Measurements from ENCODE around the gene ABCC3.

Gene ABCC3

DNA sequence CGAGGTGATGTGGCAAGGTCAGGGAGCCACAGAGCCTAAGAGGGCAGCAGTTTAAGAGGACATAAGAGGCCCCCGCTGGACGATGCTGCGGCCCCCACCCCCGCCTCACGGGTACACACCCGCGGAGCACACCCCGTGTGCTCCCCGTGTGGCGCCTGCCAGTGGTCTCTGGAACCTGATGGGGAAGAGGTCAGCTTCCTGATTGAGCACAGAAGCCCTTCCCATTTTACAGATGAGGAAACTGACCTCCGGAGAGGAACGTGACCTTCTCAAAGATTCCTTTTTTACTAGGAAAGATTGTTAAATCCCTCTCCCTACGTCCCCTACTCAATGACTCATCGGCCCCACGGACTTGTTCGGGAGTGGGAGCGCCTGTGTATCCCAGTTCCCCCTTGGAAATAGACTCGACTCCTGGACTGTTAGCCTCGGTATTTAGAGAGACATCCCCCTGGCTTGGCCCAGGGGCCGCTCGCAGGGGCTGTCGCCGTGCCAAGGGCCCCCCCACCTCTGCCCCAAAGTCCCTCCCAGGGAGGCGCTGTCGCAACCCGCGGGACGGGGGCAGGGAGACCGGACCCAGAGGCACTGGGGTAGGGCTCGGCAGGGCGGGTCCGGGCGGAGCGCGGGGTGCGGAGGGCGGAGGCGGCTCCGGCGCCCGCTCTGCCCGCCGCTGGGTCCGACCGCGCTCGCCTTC lies at the start of gene ABCC3:
ABCC3 (plus strand) TSS at position 658 of the 691 bp plus-strand sequence. CDS start 56 bp downstream, outside the sequence.
- DNase-seq (ENCODE audit: low spot score): peak; percentile 91

- DNase-seq (ENCODE audit: low spot score): no peak
Measured at GRCh38 chr17:50585346-50585745, 49.3 kb upstream of the ABCC3 start.

DNA sequence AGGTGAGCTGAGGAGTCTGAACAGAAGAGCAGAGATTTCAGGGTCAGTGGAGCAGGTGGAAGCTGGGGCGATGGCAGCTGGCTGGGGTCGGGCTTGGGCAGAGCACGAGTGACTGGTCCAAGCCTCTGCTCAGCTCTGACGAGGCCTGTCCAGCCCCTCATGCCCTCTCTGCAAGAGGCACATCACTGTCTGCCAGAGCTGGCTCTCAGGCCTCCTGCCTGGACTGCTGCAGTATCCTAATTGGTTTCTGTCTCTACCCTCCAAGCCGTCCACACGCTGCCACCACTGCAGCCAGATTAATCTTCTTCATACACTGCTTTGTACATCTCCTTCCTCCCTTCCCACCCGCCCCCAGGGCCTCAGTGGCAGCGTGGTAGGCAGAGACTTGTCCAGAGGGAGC lies 48.8 kb upstream of the ABCC3 start:
- DNase-seq (ENCODE audit: low spot score): no peak

- no peak for DNase-seq (ENCODE audit: low spot score)
Measured at GRCh38 chr17:50586421-50587247, 48.0 kb upstream of the ABCC3 start.

DNA sequence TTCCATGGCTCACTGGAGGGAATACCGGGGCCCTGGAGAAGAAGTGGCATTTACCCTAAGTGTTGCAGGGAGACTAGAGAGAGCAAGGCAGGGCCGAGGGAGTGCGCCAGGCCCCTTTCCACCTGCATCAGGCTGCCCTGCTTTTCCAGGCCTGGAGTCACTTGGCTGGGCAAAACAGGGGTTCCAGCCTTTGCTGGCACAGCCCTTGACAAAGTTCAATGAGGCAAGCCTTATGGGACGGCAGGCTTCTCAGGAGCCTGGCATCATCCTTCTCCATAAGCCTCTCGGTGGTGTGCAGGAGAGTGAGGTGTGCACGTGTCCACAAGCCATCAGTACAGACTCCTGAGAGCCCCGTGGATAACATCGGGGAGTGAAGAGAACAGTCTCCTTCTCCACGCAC lies 47.1 kb upstream of the ABCC3 start:
- DNase-seq (ENCODE audit: low spot score): no peak

GRCh38 chr17:50588391-50589049 lies 46.2 kb upstream of the ABCC3 start:
- DNase-seq (ENCODE audit: low spot score): no peak

GRCh38 chr17:50589095-50589705 lies 45.5 kb upstream of the ABCC3 start:
- DNase-seq (ENCODE audit: low spot score): no peak

DNA sequence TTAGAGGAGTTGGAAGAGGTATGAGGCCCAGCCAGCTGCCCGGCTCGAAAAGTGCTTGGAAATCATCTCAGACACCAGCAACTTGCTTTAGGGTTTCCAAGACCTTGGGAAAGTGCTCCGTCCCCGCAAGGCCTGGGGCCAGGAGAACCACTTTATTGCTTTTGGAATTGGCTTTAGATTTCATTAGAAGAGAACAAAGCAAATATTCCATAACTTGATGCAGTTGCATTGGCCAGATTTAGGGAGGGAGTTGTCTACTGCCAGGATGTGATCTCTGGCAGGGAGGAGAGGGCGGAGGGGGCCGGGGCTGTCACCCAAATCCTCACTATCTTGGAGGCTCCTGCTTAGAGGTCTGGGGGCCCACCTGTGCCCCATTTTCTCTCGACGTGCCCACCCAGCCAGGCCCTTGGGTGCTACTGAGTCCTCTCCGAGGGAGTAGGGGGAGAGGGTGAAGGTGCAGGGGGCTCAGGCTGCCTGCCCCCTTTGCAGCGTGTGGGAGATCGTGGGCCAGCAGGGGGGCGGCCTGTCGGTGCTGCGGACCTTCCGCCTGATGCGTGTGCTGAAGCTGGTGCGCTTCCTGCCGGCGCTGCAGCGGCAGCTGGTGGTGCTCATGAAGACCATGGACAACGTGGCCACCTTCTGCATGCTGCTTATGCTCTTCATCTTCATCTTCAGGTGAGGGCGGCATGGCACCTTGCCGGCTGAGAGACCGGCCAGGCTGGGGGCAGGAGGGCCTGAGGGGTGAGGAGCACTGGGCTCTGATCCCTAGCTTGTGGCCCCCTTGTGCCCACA lies 43.5 kb upstream of the ABCC3 start:
- DNase-seq (ENCODE audit: low spot score): no peak

- DNase-seq (ENCODE audit: low spot score): no peak
Measured at GRCh38 chr17:50593321-50593720, 41.4 kb upstream of the ABCC3 start.

GRCh38 chr17:50594128-50594823 lies 40.4 kb upstream of the ABCC3 start:
- DNase-seq (ENCODE audit: low spot score): no peak

GRCh38 chr17:50594892-50595291 lies 39.8 kb upstream of the ABCC3 start:
- no peak for DNase-seq (ENCODE audit: low spot score)

DNA sequence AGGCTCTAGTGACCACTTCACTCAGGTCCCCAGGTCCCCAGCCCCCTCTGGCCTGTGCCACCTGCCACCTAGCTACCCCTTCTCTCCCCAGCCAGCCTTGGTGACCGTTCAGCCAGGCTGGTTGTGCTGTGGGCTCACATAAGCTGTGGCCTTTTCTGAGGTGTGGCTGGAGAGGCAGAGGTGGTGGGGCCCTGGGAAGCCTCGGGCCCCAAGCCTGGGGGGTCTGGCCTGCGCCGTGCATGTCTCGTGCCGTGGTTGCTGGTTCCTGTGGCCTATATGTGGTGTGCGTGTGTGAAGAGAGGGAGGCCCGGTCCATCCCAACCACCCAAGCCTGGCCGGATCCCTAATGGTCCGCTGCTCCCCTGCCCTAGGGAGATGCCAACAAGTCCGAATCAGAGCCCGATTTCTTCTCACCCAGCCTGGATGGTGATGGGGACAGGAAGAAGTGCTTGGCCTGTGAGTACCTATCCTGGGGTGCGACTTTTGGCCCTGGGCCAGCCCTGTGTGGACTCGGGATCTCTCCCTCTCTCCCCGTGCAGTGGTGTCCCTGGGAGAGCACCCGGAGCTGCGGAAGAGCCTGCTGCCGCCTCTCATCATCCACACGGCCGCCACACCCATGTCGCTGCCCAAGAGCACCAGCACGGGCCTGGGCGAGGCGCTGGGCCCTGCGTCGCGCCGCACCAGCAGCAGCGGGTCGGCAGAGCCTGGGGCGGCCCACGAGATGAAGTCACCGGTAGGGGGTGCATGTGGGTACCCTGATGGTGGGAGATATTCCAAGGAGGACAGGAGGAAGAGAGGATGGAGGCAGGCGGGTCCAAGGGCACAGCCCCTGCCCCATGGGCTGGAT lies 38.3 kb upstream of the ABCC3 start:
- no peak for DNase-seq (ENCODE audit: low spot score)

- DNase-seq (ENCODE audit: low spot score): no peak
Measured at GRCh38 chr17:50598487-50598886, 36.2 kb upstream of the ABCC3 start.

- no peak for DNase-seq (ENCODE audit: low spot score)
Measured at GRCh38 chr17:50599606-50600005, 35.1 kb upstream of the ABCC3 start.

DNA sequence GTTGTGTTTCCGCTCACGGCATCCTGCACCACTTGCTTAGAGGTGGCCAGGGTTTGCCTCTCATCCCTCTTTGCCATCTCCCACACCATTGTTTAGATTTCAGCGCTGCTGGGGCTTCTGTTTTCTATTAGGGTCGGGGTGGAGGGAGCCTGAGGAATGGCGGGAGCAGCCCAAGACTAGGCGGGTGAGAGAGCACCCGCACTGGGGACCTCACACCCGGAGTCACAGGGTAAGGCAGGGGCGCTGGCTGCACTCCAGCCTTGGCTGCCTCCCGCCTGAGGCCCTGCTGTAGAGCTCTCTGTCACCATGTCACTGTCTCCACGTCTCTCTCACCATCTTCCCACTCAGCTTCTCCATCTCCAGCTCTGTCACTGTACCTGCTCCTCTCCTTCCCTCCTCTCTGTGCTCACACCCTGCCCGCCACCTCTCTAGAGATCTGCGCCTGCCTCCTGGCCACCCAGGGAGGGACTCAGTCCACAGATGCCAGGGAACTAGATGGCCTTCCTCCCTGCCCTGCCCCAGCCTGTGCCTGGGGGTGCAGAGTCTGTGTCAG lies 32.8 kb upstream of the ABCC3 start:
- no peak for DNase-seq (ENCODE audit: low spot score)

DNA sequence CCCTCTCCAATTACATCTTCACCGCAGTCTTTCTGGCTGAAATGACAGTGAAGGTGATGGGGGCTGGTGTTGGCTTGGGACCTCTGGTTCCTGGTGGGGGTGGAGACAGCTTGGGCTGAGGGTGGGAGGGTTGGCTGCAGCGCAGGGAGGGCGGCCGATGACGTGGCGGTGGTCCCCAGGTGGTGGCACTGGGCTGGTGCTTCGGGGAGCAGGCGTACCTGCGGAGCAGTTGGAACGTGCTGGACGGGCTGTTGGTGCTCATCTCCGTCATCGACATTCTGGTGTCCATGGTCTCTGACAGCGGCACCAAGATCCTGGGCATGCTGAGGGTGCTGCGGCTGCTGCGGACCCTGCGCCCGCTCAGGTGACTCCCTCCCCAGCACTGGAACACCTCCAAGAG lies 31.8 kb upstream of the ABCC3 start:
- DNase-seq (ENCODE audit: low spot score): no peak

DNA sequence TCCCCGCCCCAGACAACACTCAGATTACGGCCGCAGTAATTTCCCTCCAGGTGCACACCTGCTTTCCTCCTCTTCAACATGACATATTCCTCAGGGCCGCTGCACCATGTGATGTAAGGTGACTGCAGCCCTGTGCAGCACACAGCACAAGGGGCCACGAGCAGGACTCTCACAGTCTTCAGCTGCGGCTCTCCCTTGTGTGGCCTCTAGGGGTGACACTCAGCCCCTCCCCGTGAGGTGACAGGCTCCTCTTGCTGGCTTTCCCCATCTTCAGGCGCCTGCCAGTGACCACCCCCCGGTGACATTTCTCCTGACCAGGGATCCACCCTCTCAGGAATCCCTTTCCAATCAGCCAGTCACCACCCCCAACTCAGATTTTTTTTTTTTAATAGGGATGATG lies 31.3 kb upstream of the ABCC3 start:
- no peak for DNase-seq (ENCODE audit: low spot score)

GRCh38 chr17:50604513-50604912 lies 30.2 kb upstream of the ABCC3 start:
- DNase-seq (ENCODE audit: low spot score): peak; percentile 72

- no peak for DNase-seq (ENCODE audit: low spot score)
Measured at GRCh38 chr17:50605429-50605828, 29.3 kb upstream of the ABCC3 start.

All from GM03348 (cell line).